CD14-positive monocyte (primary cell): ENCODE data around the gene PRMT9. TPM values are rescaled to one million over a fixed set of nuclear protein-coding genes. Genes with fewer than 3 reads are reported as not detected.

Experiments
- DNase-seq, 3 donors: peaks; one replicate each; pipeline ENCODE4 v3.0.0-alpha.2; 2011 to 2022
- H2AFZ ChIP-seq: 2 replicates; pipeline ENCODE4 v1.6.0; 2012; ENCODE audit warnings: mild to moderate bottlenecking, low read depth, low read length, inconsistent platforms; ENCODE audit not compliant: insufficient read depth, poor library complexity, severe bottlenecking
- H3K27ac ChIP-seq, 2 donors: 1 replicate in 1 of 2; 2 replicates in 1 of 2; pipeline ENCODE4 v1.5.1; 2012 to 2013; ENCODE audit warnings: low read length in 2 of 2, control low read depth in 1 of 2, inconsistent platforms in 1 of 2, low read depth in 1 of 2, mild to moderate bottlenecking in 1 of 2
- H3K27me3 ChIP-seq, 2 donors: one replicate each; pipeline versions ENCODE4 v1.6.0 to v1.6.1; 2011 to 2013; ENCODE audit warnings: low read length in 2 of 2; ENCODE audit not compliant: control insufficient read depth in 2 of 2, insufficient read depth in 2 of 2
- H3K36me3 ChIP-seq, 2 donors: replicated peaks in 1 of 2; 1 replicate in 1 of 2; 2 replicates in 1 of 2; pipeline versions ENCODE4 v1.5.1 to v1.6.1; 2012 to 2013; ENCODE audit warnings: low read length in 2 of 2, control low read depth in 1 of 2, inconsistent platforms in 1 of 2, mild to moderate bottlenecking in 1 of 2; ENCODE audit not compliant: insufficient read depth in 2 of 2, control insufficient read depth in 1 of 2
- H3K4me1 ChIP-seq, 2 donors: 1 replicate in 1 of 2; 2 replicates in 1 of 2; pipeline versions ENCODE4 v1.5.1 to v1.6.1; 2012 to 2013; ENCODE audit warnings: low read length in 2 of 2, control low read depth in 1 of 2, inconsistent platforms in 1 of 2, mild to moderate bottlenecking in 1 of 2, moderate library complexity in 1 of 2; ENCODE audit not compliant: insufficient read depth in 2 of 2, control insufficient read depth in 1 of 2
- H3K4me2 ChIP-seq: replicated peaks from 2 replicates; pipeline ENCODE3; 2012; ENCODE audit warnings: low read length, moderate library complexity, mild to moderate bottlenecking; ENCODE audit not compliant: poor library complexity, severe bottlenecking; ENCODE audit errors: extremely low read depth
- H3K4me3 ChIP-seq, 3 experiments: fragments of 200-600 bp in 1 of 3; sonication (generic) in 1 of 3; replicated peaks in 1 of 3; 1 replicate in 2 of 3; 2 replicates in 1 of 3; pipeline ENCODE4 v1.5.1; 2011 to 2013; ENCODE audit warnings: low read length in 3 of 3, mild to moderate bottlenecking in 3 of 3, control low read depth in 2 of 3, low read depth in 2 of 3, inconsistent platforms in 1 of 3, moderate library complexity in 1 of 3
- H3K79me2 ChIP-seq: 2 replicates; pipeline ENCODE4 v1.6.0; 2012; ENCODE audit warnings: mild to moderate bottlenecking, control low read depth, inconsistent platforms, low read length, moderate library complexity; ENCODE audit not compliant: insufficient read depth
- H3K9ac ChIP-seq: 2 replicates; pipeline ENCODE4 v1.6.0; 2017; ENCODE audit warnings: low read length, mild to moderate bottlenecking; ENCODE audit not compliant: insufficient read depth, poor library complexity, severe bottlenecking
- H3K9me3 ChIP-seq, 2 donors: replicated peaks in 1 of 2; 1 replicate in 1 of 2; 2 replicates in 1 of 2; pipeline versions ENCODE4 v1.5.1 to v1.6.1; 2012 to 2013; ENCODE audit warnings: low read length in 2 of 2, control low read depth in 1 of 2; ENCODE audit not compliant: control insufficient read depth in 1 of 2, insufficient read depth in 1 of 2
- H4K20me1 ChIP-seq: 2 replicates; pipeline ENCODE4 v1.6.0; 2012; ENCODE audit warnings: mild to moderate bottlenecking, low read length, control low read depth, moderate library complexity; ENCODE audit not compliant: insufficient read depth
- H3K27ac Mint-ChIP-seq, 7 donors: one replicate each; pipeline ENCODE4 v1.8.0; 2020; ENCODE audit warnings: mild to moderate bottlenecking in 7 of 7, mixed read lengths in 7 of 7, moderate library complexity in 6 of 7, inconsistent platforms in 2 of 7
- H3K27me3 Mint-ChIP-seq, 3 donors: one replicate each; pipeline ENCODE4 v1.8.0; 2021 to 2022; ENCODE audit warnings: low read depth in 3 of 3, mild to moderate bottlenecking in 3 of 3, mixed read lengths in 3 of 3, moderate library complexity in 3 of 3, inconsistent platforms in 1 of 3
- H3K36me3 Mint-ChIP-seq, 2 donors: one replicate each; pipeline ENCODE4 v1.8.0; 2020; ENCODE audit warnings: mixed read lengths in 2 of 2, inconsistent platforms in 1 of 2, mild to moderate bottlenecking in 1 of 2
- H3K4me1 Mint-ChIP-seq: one replicate; pipeline ENCODE4 v1.8.0; 2020; ENCODE audit warnings: mild to moderate bottlenecking, mixed read lengths
- H3K4me3 Mint-ChIP-seq, 2 donors: one replicate each; pipeline ENCODE4 v1.8.0; 2020; ENCODE audit warnings: mild to moderate bottlenecking in 2 of 2, mixed read lengths in 2 of 2, moderate library complexity in 1 of 2
- H3K9me3 Mint-ChIP-seq, 7 donors: one replicate each; pipeline ENCODE4 v1.8.0; 2020 to 2022; ENCODE audit warnings: mixed read lengths in 7 of 7, mild to moderate bottlenecking in 6 of 7, moderate library complexity in 6 of 7, inconsistent platforms in 2 of 7
- CTCF ChIP-seq: fragments of 200-600 bp; IDR thresholded peaks from one replicate; pipeline ENCODE4 v1.8.0; 2022; ENCODE audit warnings: antibody characterized with exemption, mild to moderate bottlenecking
- WGBS: methylation state at CpG from one replicate; pipeline ENCODE4 v1.1.5; 2013; ENCODE audit warnings: missing lambda C conversion rate; ENCODE audit not compliant: insufficient coverage; 5-methylcytosine and 5-hydroxymethylcytosine counted together
- intact Hi-C, 2 donors: fragments of 100-400 bp; cut with micrococcal nuclease; formaldehyde crosslinking; loops; one replicate each; pipeline versions ENCODE4 v1.15.0 to v1.15.1; 2023
- polyA plus RNA-seq, 3 donors: library from polyadenylated mRNA; depleted of rRNA in 1 of 3; unstranded in 2 of 3; stranded (reverse) in 1 of 3; fragments of 300-500 nt in 2 of 3; fragments of >200 nt in 1 of 3; fragmentation: Illumina TruSeq in 2 of 3; gene quantifications; 1 replicate in 2 of 3; 2 replicates in 1 of 3; pipeline ENCODE4 v1.2.3, GENCODE V29; 2012 to 2021

Gene PRMT9
- polyA plus RNA-seq, 3 donors = 1.6 to 4.6 (median 2.0) TPM

GRCh38 chr4:147674496-147674895 lies 9.5 kb downstream of the PRMT9 start:
- no CpG with 5 or more reads among the region's 1 CpG for WGBS
- no peak for TF ChIP-seq CTCF
- no peak overlapping the region for H3K4me3 ChIP-seq
- peaks cover 21 to 70% of the 10 kb centered on the region in 2 donors for H3K36me3 ChIP-seq
- no peaks in the 10 kb centered on the region for H4K20me1 ChIP-seq
- H3K27ac Mint-ChIP-seq = no peak overlapping the region
- no peaks in the 10 kb centered on the region for H3K9me3 Mint-ChIP-seq
- DNase-seq = no peak
- H3K4me1 Mint-ChIP-seq = no peaks in the 10 kb centered on the region
- H3K4me2 ChIP-seq = no peak overlapping the region
- no peaks in the 10 kb centered on the region for H3K27me3 Mint-ChIP-seq
- H3K79me2 ChIP-seq = peaks cover 5% of the 10 kb centered on the region
- H3K27ac ChIP-seq = no peak overlapping the region
- H3K27me3 ChIP-seq = no peaks in the 10 kb centered on the region
- peaks cover 39 to 49% of the 10 kb centered on the region in 2 donors for H3K36me3 Mint-ChIP-seq
- no peaks in the 10 kb centered on the region for H3K9me3 ChIP-seq
- H3K4me1 ChIP-seq = no peaks in the 10 kb centered on the region
- H2AFZ ChIP-seq = no peak overlapping the region
- no peak overlapping the region for H3K9ac ChIP-seq
- intact Hi-C loops = no loop called here
- H3K4me3 Mint-ChIP-seq = no peak overlapping the region

GRCh38 chr4:147674073-147674472 lies 9.9 kb downstream of the PRMT9 start:
- Histone ChIP-seq H3K27me3 (no peaks in the 10 kb centered on the region), H3K27ac (no peak overlapping the region), H3K9me3 (no peaks in the 10 kb centered on the region), H2AFZ (no peak overlapping the region), H3K4me1 (no peaks in the 10 kb centered on the region), H3K4me3 (no peak overlapping the region), H3K4me2 (no peak overlapping the region), H3K36me3 (peaks cover 22 to 71% of the 10 kb centered on the region in 2 donors), H4K20me1 (no peaks in the 10 kb centered on the region), H3K9ac (no peak overlapping the region), H3K79me2 (peaks cover 4% of the 10 kb centered on the region)
- Mint-ChIP-seq H3K4me1 (no peaks in the 10 kb centered on the region), H3K4me3 (no peak overlapping the region), H3K36me3 (peaks cover 39 to 47% of the 10 kb centered on the region in 2 donors), H3K9me3 (no peaks in the 10 kb centered on the region), H3K27me3 (no peaks in the 10 kb centered on the region), H3K27ac (no peak overlapping the region)
- TF ChIP-seq CTCF = no peak
- intact Hi-C loops = no loop called here
- no CpG with 5 or more reads among the region's 4 CpGs for WGBS
- no peak for DNase-seq
